ENCODE measurements around the gene SYNGR1. TPM values are rescaled to one million over a fixed set of nuclear protein-coding genes. Genes with fewer than 3 reads are reported as not detected.
A peak's percentile ranks its signal among the peaks of the same experiment; 100 is the strongest.

Gene SYNGR1, protein sequence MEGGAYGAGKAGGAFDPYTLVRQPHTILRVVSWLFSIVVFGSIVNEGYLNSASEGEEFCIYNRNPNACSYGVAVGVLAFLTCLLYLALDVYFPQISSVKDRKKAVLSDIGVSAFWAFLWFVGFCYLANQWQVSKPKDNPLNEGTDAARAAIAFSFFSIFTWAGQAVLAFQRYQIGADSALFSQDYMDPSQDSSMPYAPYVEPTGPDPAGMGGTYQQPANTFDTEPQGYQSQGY
- total RNA-seq (2014; rRNA removed; shearing (Covaris generic)) = 3.1 and 7.0 TPM in 2 replicates
- polyA plus RNA-seq (2014; cell fraction: nucleus; rRNA removed) = 6.5 and 16.3 TPM in 2 replicates

DNA sequence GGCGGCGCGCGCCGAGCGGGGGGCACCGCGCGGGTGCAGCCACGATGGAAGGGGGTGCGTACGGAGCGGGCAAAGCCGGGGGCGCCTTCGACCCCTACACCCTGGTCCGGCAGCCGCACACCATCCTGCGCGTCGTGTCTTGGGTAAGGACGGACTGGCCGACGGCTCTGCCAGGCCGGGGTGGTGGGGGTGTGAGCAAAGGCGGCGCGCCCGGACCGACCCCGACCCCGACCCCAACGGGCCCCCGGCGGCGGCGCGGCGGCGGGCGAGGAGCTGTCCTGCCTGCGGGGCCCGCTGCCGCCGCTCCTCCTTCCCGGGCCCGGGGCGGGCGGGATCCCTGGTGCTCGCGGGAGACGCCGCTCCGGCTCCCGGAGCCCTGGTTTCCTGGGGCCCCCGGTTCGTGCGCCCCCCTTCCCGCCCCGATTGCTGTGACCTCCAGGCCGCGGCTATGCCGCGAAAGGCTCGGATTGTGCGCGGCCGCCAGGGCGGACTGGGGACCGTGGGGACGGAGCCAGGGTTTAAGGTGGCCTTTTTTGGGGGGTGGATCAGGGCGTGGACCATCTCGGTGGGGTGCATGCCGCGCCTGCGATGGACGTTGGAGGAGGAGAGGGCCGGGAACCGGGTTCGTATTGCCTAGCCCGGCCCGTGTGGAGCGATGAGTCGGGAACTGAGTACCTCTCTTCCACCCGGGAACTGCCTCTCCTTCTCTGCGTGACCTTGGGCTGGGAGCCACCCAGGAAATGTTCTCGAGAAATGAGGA is at the start of gene SYNGR1:
SYNGR1 (plus strand) TSS at position 25 of the 760 bp plus-strand sequence; CDS start at position 45, 20 bp downstream.
- no peak for DNase-seq (ENCODE audit: extremely low read depth, low read depth)

DNA sequence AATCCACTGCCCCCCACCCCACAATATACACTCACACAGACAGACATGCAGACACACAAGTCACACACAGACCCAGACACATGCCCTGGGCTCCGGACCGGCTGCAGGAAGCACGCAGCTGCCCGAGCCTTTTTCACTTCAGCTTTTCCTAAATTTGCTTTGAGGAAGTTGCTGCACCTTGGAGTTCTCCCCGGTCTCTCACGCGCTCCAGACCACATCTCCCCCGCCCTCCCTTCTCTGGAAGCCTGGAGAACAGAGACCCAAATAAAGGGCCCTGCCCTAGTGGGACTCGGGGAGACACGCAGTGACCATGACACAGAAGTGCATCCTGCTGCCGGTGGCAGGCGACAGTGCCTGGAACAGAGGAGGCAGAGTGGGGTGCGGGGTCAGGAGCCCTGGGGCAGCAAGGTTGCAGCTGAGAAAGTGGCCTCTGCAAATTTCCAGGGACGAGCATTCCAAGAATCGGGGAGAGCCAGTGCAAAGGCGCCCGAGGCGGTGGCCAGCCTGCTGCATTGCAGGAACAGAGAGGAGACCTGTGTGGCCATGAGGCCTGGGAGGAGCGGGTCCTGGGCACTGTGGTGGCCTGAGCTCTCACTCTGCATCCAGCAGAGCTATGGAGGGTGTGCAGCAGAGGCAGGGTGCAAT is 49.5 kb upstream of the SYNGR1 start:
- DNase-seq (ENCODE audit: extremely low read depth, low read depth) = no peak

GRCh38 chr22:39301108-39301507 is 48.7 kb upstream of the SYNGR1 start:
- DNase-seq (ENCODE audit: extremely low read depth, low read depth) = no peak

DNA sequence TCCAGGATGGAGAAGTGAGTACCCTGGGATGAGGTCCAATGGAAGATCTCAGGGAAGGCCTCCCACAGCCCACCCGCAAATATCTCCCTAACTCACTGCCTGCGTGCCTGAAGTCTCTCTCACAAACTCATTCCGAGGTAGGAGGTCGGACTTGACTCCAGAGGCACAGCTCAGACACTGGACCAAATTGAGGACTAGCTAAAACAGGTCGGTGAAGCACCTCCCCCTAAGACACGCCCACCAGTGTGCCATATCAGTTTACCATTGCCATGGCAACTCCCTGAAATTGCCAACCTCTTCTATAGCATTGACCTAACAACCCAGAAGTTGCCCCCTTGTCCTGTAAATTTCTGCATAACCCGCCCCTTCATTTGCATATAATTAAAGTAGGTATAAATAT is 47.9 kb upstream of the SYNGR1 start:
- no peak for DNase-seq (ENCODE audit: extremely low read depth, low read depth)

DNA sequence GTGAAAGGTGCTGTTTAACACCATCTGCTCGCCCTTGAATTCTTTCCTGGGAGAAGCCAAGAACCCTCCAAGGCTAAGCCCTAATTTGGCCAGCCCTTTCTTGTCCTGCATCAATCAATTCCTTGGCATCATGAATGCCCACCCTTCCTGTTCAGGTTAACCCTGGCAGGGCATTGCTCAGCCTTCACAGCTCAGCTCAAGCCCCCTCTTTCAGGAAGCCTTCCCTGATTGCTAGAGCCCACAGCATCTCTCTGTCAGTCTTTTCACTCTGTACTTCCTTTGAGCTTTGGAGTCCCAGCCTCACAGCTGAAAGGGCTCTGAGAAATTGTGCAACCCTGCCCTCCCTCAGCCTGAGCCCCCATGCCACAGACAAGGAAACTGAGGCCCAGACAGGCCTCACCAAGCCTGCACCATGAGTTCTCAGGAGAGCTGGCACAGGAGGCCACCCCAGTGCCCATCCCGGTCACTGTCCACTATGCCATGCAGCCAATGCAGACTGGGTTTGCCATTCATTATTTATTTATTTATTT is 47.3 kb upstream of the SYNGR1 start:
- DNase-seq (ENCODE audit: extremely low read depth, low read depth) = no peak

GRCh38 chr22:39303358-39303757 is 46.4 kb upstream of the SYNGR1 start:
- DNase-seq (ENCODE audit: extremely low read depth, low read depth) = no peak

DNA sequence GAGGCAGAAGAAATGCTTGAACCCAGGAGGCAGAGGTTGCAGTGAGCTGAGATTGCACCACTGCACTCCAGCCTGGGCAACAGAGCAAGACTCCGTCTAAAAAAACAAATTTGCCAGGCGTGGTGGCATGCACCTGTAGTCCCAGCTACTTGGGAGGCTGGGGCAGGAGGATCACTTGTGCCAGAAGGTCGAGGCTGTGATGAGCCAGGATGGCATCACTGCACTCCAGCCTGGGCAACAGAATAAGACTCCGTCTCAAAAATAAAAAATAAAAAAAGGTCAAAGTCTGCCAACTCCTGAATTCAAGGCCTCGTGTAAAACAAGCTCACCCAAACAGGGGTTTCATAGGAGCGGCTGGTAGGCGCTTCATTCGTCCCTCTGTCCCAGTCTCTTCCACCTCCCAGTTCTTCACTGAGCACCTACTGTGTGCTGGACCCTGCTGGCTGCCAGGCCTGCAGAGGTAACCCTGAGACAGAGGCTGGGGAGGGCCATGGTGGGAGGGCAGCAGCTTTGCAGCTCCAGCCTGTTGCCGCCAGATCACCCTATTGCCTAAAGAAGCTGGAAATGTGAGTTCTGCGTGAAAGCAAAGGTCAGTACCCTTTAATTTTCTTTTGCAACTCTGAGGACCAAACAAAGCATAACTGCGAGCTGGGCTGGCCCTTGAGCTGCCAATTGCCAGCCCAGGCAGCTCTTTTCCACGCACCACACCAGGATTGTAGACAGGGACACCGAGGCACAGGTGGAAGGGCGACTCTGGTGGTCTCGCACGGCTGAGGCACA is 45.7 kb upstream of the SYNGR1 start:
- no peak for DNase-seq (ENCODE audit: extremely low read depth, low read depth)

DNA sequence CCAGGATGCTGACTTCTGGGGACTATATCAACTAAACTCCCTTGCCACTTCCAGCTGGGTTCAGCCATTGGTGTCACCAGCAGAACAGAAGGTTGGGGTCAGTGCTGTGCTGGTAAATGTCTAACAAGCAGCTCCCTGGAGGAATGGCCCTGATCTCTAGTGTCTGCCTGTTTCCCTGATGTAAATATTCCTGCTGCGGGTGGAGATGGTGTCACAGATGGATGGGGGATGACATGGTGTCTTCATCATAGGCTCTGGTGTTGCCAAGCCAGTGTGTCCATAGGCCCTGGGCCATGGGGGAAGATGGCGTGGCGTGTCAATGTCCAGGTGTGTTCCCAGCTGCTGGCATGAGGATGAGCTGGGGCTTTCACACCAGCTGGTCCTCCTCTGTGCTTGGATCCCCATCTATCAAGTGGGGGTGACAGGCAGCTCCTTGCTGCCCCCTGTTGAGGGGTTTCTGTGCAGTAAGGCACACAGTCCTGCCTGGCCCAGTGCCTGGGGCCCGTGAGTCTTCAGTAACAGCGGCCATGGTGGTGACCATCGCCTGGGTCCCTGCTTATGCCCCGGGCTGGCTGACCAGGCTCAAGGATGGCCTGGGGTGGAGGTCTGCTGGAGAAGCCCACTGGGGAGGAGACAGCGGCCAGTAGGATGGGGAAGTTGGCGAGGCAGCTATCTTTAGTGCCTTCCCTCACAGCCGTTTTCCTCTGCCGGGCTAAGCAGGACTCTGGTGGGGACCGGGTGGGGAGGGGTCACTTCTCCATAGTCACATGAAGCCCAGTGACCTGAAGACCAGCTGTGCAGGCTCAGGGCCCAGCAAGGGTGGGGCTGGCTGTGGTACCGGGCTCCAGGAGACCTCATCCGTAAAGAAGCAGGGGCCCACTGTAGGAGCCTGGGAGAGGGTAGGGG is 43.1 kb upstream of the SYNGR1 start:
- no peak for DNase-seq (ENCODE audit: extremely low read depth, low read depth)

- DNase-seq (ENCODE audit: extremely low read depth, low read depth) = peak; percentile 69
These were observed 41.0 kb upstream of the SYNGR1 start for GRCh38 chr22:39308614-39309363.

GRCh38 chr22:39309364-39309861 is 40.4 kb upstream of the SYNGR1 start:
- DNase-seq (ENCODE audit: extremely low read depth, low read depth) = no peak

DNA sequence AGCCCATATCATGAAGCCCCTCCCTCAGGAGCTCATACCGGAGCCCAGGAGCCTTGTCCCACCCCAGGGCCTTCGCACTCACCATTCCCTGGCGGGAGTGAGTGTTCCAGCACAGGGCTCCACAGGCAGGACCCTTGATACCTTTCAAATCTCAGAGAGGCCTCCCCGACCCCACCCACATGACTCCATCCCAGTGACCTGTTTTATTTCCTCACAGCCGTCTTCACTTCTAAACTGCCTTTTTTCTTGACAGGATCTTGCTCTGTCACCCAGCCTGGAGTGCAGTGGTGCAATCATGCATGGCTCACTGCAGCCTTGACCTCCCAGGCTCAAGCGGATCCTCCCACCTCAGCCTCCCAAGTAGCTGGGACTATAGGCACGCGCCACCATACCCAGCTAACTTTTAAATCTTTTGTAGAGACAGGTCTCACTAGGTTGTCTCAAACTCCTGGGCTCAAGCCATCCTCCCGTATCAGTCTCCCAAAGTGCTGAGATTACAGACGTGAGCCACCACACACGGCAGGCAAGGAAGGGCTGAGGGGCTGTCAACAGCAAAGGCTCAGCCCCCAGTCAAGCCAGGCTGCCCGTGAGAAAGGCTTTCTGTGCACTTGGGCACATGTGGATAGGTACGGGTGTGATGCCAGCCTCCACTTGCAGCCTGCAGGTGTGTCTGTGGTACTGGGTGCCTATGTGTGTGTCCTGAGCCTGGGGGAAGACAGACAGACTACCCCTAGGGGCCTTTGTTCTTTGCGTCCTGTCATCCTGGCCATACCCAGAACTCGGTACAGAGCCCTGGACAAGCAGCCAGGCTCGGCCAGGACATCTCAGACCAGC is 39.7 kb upstream of the SYNGR1 start:
- no peak for DNase-seq (ENCODE audit: extremely low read depth, low read depth)

DNA sequence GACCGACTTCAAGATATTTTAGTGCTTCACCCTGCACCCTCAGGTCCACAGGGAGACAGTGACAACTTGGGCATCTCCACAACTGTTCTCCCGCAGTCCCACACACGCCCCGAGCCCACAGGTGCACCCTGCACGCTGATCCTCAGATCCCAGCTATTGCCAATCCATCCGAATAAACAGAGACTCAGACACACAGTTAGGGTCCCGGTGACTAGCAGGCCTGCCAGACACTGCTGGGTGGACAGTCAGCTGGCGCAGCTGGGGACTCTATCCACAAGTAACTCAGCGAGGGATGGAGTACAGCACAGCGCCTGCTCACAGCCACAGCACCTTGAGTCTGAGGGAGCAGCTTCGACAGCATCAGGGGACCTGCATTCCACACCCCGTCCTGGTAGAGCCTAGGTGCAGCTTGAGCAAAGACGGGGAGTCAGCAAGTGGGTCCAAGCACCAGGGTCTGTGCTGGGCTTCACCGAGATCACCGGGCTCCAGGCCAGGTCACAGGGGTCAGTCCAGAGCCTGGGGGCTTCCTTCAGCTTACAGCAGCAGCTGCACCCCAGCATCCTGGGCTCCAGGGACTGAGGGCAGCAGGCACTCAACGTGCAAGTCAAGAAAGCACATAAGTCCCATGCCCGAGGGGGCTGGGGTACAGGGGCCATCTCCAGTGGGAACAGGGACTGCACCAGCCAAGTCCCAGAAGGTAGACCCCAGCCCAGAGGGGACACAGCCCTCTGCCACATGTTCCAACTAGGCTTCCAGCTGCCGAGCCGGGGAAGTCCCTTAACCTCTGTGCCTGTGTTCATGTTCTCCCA is 38.0 kb upstream of the SYNGR1 start:
- DNase-seq (ENCODE audit: extremely low read depth, low read depth) = no peak

DNA sequence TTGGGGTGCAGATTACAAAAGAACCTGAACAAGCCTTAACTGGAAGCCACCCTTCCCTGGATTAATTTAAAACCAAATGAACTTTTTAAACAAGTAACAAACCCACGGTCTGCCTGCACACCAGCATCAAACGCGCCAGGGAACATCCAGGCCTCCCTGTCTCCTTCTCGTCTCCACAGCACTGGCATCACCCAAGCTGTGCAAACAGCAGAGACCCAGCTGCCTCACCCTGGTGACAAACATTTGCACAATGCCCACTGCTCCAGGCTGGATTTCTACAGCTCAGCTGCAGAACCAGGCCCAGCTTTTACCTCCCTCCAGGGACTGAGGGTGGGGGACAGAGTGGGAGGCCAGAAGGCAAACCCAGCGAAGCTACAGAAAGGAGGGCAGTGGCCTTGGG is 37.4 kb upstream of the SYNGR1 start:
- no peak for DNase-seq (ENCODE audit: extremely low read depth, low read depth)

DNA sequence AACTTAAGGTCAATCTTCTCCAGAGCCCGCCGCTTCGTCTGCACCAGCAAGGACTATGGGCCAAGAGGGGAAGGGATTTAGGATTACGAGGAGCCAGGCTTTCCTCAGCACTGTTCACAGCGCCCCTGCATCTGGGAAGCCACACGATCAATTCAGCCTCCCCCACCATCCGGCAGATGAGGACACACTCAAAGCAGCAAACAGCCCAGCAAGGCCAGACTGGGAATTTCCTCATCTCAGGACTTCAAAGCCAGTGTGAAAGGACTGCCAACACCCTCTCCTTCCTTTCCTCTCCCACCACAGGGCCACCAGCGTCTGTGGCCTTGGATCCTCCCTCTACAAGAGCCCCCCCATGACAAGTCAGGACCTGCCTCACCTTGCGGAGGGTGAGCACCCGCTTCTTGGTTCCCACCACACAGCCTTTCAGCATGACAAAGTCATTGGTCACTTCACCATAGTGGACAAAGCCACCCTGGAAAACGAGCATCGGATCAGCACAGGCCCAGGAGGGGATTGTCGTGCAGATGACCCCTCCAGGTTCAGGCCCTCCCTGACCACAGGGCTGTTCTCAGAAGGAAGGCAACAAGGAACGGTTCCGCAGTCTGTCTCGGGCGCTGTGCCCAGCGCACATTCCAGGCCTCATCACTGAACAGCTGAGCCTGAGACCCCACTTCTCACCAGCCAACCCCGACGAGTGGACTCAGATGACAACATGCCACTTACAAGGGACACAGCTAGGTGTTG is 36.4 kb upstream of the SYNGR1 start:
- DNase-seq (ENCODE audit: extremely low read depth, low read depth) = no peak

DNA sequence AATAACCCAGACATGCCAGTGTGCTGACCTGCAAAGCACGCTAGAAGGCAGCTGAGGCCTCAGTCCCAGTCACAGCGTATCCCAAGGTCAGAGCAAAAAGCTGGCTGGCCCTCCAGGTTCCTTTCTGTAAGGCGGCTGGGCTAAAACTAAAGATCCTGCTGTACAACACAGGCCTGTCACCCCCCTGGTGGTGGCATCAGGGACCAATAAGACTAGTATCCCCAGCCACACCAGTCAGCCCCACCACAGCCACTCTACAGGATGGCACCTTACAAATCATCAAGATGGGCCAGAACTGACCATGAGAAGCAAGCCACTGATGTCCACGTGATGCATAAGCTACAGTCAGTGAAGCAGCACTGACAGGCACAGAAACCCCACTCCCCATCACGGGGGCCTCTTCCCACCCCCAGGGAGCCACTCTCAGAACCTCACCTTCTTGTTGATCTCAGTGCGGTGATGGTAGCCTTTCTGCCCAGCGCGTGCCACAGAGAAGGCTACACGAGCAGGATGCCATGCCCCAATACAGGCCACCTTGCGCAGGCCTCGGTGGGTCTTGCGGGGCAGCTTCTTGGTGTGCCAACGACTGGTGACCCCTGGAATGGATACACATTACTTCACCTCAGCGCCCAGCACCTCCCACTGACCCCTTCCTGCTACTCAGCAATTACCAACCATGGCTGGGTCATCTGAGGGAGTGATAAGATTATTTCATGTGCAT is 35.4 kb upstream of the SYNGR1 start:
- no peak for DNase-seq (ENCODE audit: extremely low read depth, low read depth)

- no peak for DNase-seq (ENCODE audit: extremely low read depth, low read depth)
These were observed 34.4 kb upstream of the SYNGR1 start for GRCh38 chr22:39315389-39315788.

Measured in NCI-H460 (cell line).